Thoracic aorta (tissue), 2 donors: ENCODE results near the gene TEX29. TPM values are rescaled to one million over a fixed set of nuclear protein-coding genes. Genes with fewer than 3 reads are reported as not detected.

Experiments used
- ATAC-seq: fragments of 150-250 bp; one replicate; pipeline ENCODE4 v1.8.0; 2017; ENCODE audit warnings: low read depth; ENCODE audit not compliant: insufficient number of reproducible peaks, low FRiP score
- DNase-seq: peaks from one replicate; pipeline ENCODE4 v3.0.0-alpha.2; 2020; ENCODE audit warnings: low spot score
- H3K27ac ChIP-seq, 2 donors: fragments of 200-600 bp; sonication (generic); 1 replicate in 1 of 2; 2 replicates in 1 of 2; pipeline ENCODE4 v1.5.1; 2016; ENCODE audit warnings: mild to moderate bottlenecking in 2 of 2, moderate library complexity in 2 of 2
- H3K27me3 ChIP-seq: fragments of 200-600 bp; sonication (generic); replicated peaks from 2 replicates; pipeline ENCODE4 v1.6.0; 2016; ENCODE audit warnings: mild to moderate bottlenecking; ENCODE audit not compliant: insufficient read depth
- H3K36me3 ChIP-seq: fragments of 200-600 bp; sonication (generic); one replicate; pipeline ENCODE4 v1.5.1; 2016
- H3K4me1 ChIP-seq, 2 donors: fragments of 200-600 bp; sonication (generic); 1 replicate in 1 of 2; 2 replicates in 1 of 2; pipeline versions ENCODE4 v1.5.1 to v1.6.0; 2016; ENCODE audit warnings: low read depth in 2 of 2, mild to moderate bottlenecking in 1 of 2; ENCODE audit not compliant: control insufficient read depth in 1 of 2
- H3K4me3 ChIP-seq: fragments of 200-600 bp; sonication (generic); 2 replicates; pipeline ENCODE4 v1.5.1; 2016; ENCODE audit warnings: mild to moderate bottlenecking
- H3K9me3 ChIP-seq: fragments of 200-600 bp; sonication (generic); 2 replicates; pipeline ENCODE4 v1.5.1; 2016
- total RNA-seq, 2 donors: library from RNA; depleted of rRNA; stranded (reverse); fragments of >200 nt; gene quantifications; one replicate each; pipeline versions ENCODE4 v1.1.0 to v1.2.3, GENCODE V29; 2016
- TF ChIP-seq, protein P1 (sequence below): fragments of 200-600 bp; sonication (generic); IDR thresholded peaks from one replicate; pipeline ENCODE4 v1.5.1; 2019; ENCODE audit warnings: antibody characterized with exemption

TEX29 gene
- total RNA-seq, 2 donors from 2014 or later, result not detected

GRCh38 chr13:111325146-111325890 is 4.9 kb downstream of the TEX29 start:
- TF ChIP-seq, protein P1, sequence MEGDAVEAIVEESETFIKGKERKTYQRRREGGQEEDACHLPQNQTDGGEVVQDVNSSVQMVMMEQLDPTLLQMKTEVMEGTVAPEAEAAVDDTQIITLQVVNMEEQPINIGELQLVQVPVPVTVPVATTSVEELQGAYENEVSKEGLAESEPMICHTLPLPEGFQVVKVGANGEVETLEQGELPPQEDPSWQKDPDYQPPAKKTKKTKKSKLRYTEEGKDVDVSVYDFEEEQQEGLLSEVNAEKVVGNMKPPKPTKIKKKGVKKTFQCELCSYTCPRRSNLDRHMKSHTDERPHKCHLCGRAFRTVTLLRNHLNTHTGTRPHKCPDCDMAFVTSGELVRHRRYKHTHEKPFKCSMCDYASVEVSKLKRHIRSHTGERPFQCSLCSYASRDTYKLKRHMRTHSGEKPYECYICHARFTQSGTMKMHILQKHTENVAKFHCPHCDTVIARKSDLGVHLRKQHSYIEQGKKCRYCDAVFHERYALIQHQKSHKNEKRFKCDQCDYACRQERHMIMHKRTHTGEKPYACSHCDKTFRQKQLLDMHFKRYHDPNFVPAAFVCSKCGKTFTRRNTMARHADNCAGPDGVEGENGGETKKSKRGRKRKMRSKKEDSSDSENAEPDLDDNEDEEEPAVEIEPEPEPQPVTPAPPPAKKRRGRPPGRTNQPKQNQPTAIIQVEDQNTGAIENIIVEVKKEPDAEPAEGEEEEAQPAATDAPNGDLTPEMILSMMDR, result no peak
- no peak overlapping the region for H3K27ac ChIP-seq
- no peak for ATAC-seq
- DNase-seq, result no peak
- H3K4me1 ChIP-seq, result no peaks in the 10 kb centered on the region
- no peak overlapping the region for H3K4me3 ChIP-seq
- H3K27me3 ChIP-seq, result no peaks in the 10 kb centered on the region
- no peaks in the 10 kb centered on the region for H3K9me3 ChIP-seq
- no peaks in the 10 kb centered on the region for H3K36me3 ChIP-seq

- Histone ChIP-seq H3K27ac (no peak overlapping the region), H3K27me3 (no peaks in the 10 kb centered on the region), H3K4me1 (no peaks in the 10 kb centered on the region), H3K9me3 (no peaks in the 10 kb centered on the region), H3K36me3 (no peaks in the 10 kb centered on the region), H3K4me3 (no peak overlapping the region)
- ATAC-seq (no peak), DNase-seq (no peak)
- TF ChIP-seq, protein P1, result no peak
Observed at GRCh38 chr13:111325941-111326620, 5.6 kb downstream of the TEX29 start.

- DNase-seq (no peak), ATAC-seq (no peak)
- H3K4me1 ChIP-seq, result no peaks in the 10 kb centered on the region
- TF ChIP-seq, protein P1, result no peak
- H3K4me3 ChIP-seq, result no peak overlapping the region
- no peak overlapping the region for H3K27ac ChIP-seq
- no peaks in the 10 kb centered on the region for H3K36me3 ChIP-seq
- no peaks in the 10 kb centered on the region for H3K27me3 ChIP-seq
- H3K9me3 ChIP-seq, result no peaks in the 10 kb centered on the region
Observed at GRCh38 chr13:111326621-111326965, 6.2 kb downstream of the TEX29 start.

DNA sequence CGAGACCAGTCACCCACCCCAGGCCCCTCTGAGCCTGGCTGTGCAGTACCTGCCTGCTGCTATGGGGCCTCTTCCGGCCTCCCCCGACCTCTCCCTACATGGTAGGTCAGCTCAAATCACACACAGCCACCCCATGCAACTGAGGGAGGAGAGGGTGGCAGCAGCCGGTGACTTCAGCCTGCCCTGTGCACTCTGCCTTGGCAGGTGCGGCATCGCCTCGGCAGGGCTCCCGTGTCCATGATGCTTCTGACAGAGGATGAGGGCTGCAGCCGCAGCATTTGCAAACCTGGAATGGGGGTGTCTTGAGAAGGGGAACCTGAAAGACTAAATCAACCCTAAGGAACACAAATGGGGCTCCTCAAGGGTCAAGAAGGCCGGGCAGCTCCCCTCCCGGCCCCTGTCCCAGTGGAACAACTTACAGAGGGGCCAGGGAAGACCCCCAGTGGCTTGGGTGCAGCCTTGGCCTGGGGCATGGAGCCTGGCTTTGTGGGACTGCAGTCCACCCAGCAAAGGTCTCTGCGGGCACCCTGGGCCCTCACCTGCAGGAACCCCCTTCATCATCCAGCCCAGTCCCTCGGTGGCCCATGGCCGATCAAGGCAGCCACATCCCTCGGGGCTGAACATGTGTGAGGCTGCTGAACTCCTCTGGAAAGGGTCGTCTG is 6.7 kb downstream of the TEX29 start:
- no peak for ATAC-seq
- DNase-seq, result no peak
- no peak overlapping the region for H3K4me3 ChIP-seq
- no peak overlapping the region for H3K27ac ChIP-seq
- no peaks in the 10 kb centered on the region for H3K27me3 ChIP-seq
- H3K4me1 ChIP-seq, result no peaks in the 10 kb centered on the region
- no peaks in the 10 kb centered on the region for H3K9me3 ChIP-seq
- TF ChIP-seq, protein P1, result no peak
- H3K36me3 ChIP-seq, result no peaks in the 10 kb centered on the region
